ENCODE measurements around the gene NSG1.

GRCh38 chr4:4383085-4383484 is 3.8 kb upstream of the NSG1 start:
- no peak for TF ChIP-seq GATA2 (IDR thresholded peaks at IDR 0.05; ENCODE audit: low read depth, low read length)
- TF ChIP-seq GATA3 (IDR thresholded peaks at IDR 0.05; ENCODE audit: low read depth, low read length) = no peak

Measured in SH-SY5Y (cell line).